RPMI7951 (cell line): Measurements from ENCODE around the gene LRRC45. TPM values are rescaled to one million over a fixed set of nuclear protein-coding genes. Genes with fewer than 3 reads are reported as not detected.

Experiments used
- DNase-seq: peaks from one replicate; pipeline ENCODE4 v3.0.0-alpha.2; 2012; ENCODE audit warnings: low read depth
- total RNA-seq: library from RNA; depleted of rRNA; stranded (reverse); fragments of >200 nt; shearing (Covaris generic); gene quantifications from 2 replicates; pipeline ENCODE4 v1.2.3, GENCODE V29; 2014

LRRC45 gene
- total RNA-seq, 1 experiment from 2014 or later, result 8.1 TPM

GRCh38 chr17:81993729-81994592, 29.1 kb upstream of the LRRC45 start:
- no peak for DNase-seq

GRCh38 chr17:81994593-81995462, 28.3 kb upstream of the LRRC45 start:
- DNase-seq, result no peak

GRCh38 chr17:81995463-81996231, 27.5 kb upstream of the LRRC45 start:
- no peak for DNase-seq

- no peak for DNase-seq
Observed at GRCh38 chr17:81996232-81996756, 26.8 kb upstream of the LRRC45 start.

- no peak for DNase-seq
Observed at GRCh38 chr17:81996757-81997441, 26.2 kb upstream of the LRRC45 start.

DNA sequence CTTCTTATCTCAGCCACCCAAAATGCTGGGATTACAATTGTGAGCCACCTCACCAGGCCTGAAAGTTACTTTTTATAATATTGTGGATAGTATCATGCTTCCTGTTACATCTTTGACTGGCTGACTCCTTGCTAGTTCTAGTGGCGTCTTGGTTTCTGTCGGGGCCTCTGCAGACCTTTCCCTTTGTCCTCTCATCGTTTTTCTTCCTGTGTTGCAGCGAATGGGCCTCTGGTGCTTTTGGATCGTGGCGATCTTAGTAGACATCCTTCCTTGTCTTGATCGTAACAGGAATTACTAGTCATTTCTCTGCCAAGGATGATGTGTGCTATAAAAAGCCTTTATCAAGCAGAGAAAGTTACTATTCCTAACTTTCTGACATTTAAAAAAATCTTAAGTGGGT, 24.9 kb upstream of the LRRC45 start:
- DNase-seq, result no peak

DNA sequence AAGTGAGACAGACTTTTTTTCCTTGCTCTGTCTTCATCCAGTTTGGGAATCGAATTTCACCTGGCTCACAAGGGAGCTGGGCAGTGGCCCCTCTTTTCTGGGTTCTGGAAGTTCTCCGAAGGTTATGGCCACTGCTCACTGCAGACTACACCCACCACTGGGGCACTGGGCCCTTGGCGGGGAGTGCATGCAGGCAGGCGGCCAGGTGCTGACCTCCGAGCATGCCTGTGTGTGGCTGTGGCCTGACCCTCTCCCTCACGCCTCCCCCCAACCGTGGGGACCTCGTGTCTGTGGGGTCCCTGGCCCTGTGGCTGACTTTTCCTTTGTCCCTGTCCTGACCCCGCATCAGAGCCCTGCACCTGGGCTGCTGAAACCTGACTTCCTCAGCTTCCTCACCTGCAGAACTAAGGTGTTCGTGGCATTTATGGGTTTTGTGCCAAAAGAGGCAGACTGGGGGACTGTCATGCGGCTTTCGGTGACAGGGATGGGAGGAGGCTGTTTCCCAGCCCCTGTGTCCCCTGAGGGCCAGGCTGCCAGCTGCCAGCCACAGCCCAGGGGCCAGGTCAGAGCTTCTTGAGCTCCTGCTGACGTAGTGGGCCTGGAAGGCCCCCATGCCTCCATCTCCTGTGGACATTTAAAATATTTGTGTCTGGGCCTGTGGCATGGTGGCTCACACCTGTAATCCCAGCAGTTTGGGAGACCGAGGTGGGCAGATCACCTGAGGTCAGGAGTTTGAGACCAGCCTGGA, 24.2 kb upstream of the LRRC45 start:
- DNase-seq, result no peak

DNA sequence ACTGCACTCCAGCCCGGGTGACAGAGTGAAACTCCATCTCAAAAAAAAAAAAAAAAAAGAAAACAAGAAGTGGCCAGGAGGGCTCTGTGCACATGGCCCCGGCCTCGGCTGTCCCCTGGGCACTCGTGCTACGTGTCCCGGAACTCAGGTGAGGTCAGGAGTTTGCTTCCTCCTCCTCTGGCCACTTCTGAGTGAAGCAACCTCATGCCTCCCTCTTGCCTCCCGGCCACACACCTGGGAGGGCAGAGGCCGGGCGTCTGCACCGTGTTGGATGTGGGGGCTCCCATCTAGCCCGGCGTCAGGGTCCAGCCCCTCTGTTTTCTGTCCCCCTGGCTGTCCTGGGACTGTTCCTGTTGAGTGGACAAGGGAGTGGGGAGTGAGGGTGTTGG, 23.5 kb upstream of the LRRC45 start:
- no peak for DNase-seq

DNA sequence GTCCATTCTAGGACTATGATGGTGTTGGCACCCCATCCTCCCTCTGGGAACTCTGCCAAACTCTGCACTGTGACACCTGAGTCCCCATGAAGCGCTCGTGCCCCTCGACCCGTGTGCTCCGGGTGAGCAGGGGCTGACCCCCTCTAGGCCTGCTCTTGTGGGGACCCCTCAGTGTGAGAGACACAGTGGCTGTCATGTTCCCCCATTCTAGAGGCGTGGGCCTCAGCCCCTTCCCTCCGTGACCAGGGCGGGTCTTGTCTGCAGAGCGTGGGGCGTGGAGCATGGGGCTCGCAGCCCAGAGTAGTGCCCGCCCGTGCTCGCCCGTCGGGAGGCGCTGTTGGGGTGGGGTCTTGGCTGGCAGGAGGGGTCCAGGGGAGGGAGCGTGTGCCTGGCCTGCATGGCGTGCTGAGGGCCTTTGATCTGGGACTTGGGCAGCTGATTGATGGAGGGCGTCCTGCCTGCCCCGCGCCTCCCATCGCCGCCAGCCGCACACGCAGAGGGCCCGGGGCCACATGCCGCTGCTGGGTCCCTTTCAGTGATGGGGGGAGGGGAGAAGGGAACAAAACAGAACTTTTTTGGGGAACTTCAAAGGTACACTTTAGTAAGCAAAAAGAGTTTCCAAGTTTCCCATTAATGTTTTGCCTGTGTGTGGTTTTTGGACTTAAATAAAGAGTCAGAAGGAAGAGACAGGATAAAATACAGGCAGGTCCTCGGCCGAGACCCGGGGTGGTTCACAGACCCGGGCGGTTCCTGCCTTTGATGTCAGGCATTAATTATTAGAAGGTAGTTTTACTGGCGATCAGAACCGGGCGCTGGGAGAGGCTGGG, 22.9 kb upstream of the LRRC45 start:
- no peak for DNase-seq

GRCh38 chr17:82000803-82001570, 22.1 kb upstream of the LRRC45 start:
- no peak for DNase-seq

GRCh38 chr17:82001571-82002056, 21.5 kb upstream of the LRRC45 start:
- no peak for DNase-seq

GRCh38 chr17:82003411-82004381, 19.4 kb upstream of the LRRC45 start:
- DNase-seq, result peak; percentile 98

DNA sequence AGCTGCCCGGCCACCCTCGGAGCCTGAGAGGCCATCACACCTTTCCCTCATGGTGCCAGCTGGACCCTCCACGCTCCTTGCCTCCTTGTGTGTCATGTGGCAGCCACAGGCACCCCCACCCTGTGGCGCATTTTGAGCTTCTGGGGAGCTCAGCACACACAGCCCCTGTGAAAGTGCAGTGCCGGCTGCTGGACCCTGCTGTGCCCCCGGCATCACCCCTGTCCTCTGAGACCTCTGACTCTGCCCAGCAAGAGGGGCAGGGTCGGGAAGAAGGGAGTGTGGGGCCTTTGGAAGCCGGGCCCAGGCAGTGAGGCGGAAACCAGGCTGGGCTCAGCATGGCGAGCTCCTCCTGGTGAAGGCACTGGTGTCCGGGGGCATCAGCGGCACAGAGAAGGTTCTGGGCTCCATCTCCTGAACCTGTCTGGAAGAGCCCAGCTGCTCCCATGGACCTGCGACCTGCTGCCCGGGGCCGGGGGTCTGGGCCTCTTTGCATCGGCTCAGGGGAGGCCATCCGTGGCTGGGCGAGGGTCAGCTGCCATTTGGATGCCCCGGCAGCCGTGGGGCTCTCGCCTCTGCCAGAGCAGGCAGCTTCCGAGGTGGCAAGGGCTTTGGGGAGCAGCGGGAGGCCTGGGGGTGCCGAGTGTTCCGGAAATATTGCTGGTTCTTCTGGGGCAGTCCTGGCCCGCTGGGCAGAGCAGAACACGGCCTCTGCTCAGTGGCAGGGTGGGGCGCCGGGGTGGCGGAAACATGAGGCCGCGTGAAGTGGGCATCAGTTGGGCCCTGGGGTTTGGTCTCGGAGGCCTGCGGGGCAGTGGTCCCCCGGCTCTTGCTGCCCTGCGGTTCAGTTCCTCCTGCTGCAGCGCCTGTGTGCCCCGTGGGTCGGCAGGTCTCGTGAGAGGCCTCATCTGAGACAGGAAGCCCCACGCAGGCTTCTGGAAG, 18.3 kb upstream of the LRRC45 start:
- no peak for DNase-seq

DNA sequence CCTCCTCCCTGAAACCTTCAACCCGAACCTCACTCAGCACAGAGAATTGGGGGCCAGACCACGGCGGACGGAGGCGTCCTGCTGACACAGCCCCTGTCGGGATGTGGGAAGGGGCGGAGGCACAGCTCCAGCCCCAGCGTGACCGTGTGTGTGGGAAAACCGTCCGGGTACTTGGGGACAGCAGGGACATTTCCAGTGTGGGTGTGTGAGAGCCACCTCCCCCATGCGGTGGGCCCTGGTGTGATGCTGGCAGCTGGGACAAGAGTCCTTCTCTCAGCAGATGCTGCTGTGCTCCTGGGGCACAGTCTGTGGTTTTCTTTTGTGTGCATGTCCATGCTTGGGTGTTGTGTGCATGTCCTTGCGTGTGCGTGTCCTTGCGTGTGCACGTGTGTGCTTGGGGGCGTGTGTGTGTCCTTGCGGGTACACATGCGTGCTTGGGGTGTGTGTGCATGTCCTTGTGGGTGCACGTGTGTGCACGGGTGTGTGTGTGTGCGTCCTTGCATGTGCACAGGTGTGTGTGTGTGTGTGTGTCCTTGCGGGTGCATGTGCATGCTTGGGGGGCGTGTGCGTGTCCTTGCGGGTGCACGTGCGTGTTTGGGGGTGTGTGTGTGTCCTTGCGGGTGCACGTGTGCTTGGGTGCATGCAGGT, 17.3 kb upstream of the LRRC45 start:
- DNase-seq, result no peak

- no peak for DNase-seq
Observed at GRCh38 chr17:82006468-82007227, 16.5 kb upstream of the LRRC45 start.
